Activated T-cell treated with anti-CD3 and anti-CD28 coated beads, Interleukin-2, amount 50 U/mL, for 4 hours (primary cell): ENCODE measurements around the gene KLHL29. TPM values are rescaled to one million over a fixed set of nuclear protein-coding genes. Genes with fewer than 3 reads are reported as not detected.

Experiments used
- ATAC-seq, 2 donors: fragments of 200-7000 bp; cut with Tn5 transposase; one replicate each; pipeline ENCODE4 v1.10.0; 2021
- DNase-seq: peaks from one replicate; pipeline ENCODE4 v3.0.0-alpha.2; 2020
- H3K27me3 Mint-ChIP-seq: one replicate; pipeline ENCODE4 v1.8.0; 2021; ENCODE audit warnings: low read depth, mixed read lengths
- H3K36me3 Mint-ChIP-seq: one replicate; pipeline ENCODE4 v1.8.0; 2022; ENCODE audit warnings: mixed read lengths; ENCODE audit not compliant: insufficient read depth
- H3K4me1 Mint-ChIP-seq: one replicate; pipeline ENCODE4 v1.8.0; 2021; ENCODE audit warnings: low read depth, mixed read lengths
- H3K4me3 Mint-ChIP-seq: one replicate; pipeline ENCODE4 v1.8.0; 2021; ENCODE audit warnings: mild to moderate bottlenecking, moderate library complexity, mixed read lengths
- H3K9me3 Mint-ChIP-seq: one replicate; pipeline ENCODE4 v1.8.0; 2021; ENCODE audit warnings: mixed read lengths
- total RNA-seq, 3 donors: library from RNA; stranded (reverse); gene quantifications; one replicate each; pipeline ENCODE4 v1.2.1, GENCODE V29; 2021

The KLHL29 gene
- total RNA-seq, 3 donors from 2014 or later = 0.82 to 1.5 (median 1.1) TPM

DNA sequence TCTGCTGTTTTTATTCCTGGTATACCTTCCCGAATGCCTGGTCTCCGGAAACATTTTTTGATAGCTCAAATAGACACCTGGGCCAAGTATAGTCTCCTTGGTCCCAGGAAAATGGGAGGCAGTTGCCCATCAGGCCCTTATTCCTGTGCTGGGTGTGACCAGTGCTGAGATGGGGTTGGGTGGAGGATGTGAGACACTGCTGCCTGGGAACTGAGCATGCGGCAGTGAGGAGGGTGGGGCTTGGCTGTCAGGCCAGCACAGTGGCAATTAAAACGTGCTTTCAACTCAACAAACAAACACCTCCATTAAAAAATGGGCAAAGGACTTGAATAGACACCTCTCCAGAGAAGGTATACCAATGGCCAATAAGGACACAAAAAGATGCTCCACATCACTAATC, 12.5 kb downstream of the KLHL29 start:
- Mint-ChIP-seq H3K27me3 (peaks cover 17% of the 10 kb centered on the region), H3K36me3 (no peaks in the 10 kb centered on the region), H3K4me3 (no peak overlapping the region), H3K9me3 (no peaks in the 10 kb centered on the region), H3K4me1 (peaks cover 15% of the 10 kb centered on the region)
- DNase-seq (no peak), ATAC-seq (no peak)

DNA sequence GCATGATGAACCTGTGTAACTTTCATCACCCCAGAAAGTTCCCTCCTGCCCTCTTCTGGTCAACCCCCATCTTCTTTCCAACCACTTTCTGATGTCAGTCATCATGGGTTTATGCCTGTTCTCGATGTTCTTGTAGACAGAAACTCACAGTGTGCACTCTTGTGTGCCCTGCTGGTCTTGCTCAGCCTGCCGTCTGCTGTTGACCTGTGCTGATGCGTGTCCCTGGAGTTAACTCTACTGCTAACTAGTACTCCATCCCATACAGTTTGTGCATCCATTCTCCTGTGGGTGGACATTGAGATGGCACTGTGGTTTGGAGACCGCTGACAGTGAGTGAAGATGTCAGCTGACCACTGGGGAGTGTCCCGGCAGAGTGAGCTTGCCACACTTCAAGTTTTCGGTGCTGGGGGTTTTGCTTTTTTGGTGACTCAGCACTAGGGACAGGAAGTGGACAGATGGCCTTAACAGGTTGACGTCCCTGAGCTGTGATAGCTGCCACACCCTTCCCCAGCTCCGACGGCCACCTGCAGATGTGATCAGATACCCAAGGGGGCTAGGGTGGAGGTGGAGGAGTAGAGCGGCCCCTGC, 14.8 kb downstream of the KLHL29 start:
- DNase-seq = no peak
- Mint-ChIP-seq H3K4me3 (no peak overlapping the region), H3K36me3 (no peaks in the 10 kb centered on the region), H3K27me3 (peaks cover 3% of the 10 kb centered on the region), H3K9me3 (no peaks in the 10 kb centered on the region), H3K4me1 (peaks cover 8% of the 10 kb centered on the region)
- no peak for ATAC-seq

DNA sequence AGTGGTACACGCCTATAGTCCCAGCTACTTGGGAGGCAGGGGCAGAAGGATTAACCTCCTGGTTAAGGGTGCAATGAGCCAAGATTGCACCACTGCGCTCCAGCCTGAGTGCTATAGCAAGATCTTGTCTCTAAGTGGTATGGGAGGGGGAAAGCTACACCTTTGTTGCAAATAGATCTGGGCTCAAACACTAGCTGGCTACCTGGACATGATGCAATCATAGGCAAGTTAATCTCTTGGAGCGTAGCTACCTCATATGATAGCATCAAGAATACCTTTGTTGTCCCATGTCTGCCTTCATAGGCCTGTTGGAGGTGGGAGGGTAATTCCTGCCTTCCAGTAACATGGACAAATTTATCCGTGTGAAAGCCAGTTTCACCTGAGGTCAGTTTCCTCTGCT, 15.7 kb downstream of the KLHL29 start:
- no peak for DNase-seq
- H3K4me1 Mint-ChIP-seq = peaks cover 6% of the 10 kb centered on the region
- no peaks in the 10 kb centered on the region for H3K27me3 Mint-ChIP-seq
- no peak overlapping the region for H3K4me3 Mint-ChIP-seq
- no peaks in the 10 kb centered on the region for H3K36me3 Mint-ChIP-seq
- no peaks in the 10 kb centered on the region for H3K9me3 Mint-ChIP-seq
- ATAC-seq = no peak

DNA sequence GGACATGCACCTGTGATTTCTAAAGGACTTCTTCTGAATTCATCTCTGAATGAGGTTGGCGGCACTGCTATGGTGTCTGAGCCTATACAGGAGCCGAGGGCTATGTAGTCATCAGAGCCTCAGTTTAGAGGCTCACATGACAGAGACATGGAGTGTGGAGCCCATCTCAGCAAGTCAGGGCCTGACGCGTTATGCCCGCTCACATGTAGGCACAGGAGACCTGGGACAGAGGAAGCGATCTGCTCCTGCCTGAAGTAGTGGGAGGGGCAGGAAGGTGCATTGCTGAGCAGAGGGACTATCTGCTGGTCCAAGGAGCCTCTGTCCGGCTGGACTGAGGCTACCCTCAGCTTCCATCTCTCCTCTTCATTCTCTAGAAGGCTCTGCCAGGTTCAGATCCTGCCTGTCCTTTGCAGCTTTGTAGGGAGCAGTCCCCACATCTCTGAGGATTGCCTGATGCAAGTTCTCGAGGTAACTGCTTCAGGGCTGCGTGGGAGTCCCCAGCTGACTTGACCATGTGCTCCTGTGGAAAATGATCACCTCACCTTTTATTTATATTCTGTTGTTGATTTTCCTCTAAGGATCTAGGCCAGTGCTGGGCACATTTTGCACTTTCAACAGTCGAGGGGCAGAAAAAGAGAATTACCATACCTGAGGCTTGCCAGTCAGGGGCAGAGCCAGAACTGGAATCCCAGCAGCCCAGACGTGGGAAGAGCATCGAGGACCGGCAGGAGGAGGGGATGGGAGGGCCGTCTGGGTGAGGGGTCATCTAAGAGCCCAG, 16.6 kb downstream of the KLHL29 start:
- H3K4me1 Mint-ChIP-seq = peaks cover 6% of the 10 kb centered on the region
- H3K36me3 Mint-ChIP-seq = no peaks in the 10 kb centered on the region
- no peak for ATAC-seq
- no peaks in the 10 kb centered on the region for H3K27me3 Mint-ChIP-seq
- H3K4me3 Mint-ChIP-seq = no peak overlapping the region
- no peak for DNase-seq
- H3K9me3 Mint-ChIP-seq = no peaks in the 10 kb centered on the region

DNA sequence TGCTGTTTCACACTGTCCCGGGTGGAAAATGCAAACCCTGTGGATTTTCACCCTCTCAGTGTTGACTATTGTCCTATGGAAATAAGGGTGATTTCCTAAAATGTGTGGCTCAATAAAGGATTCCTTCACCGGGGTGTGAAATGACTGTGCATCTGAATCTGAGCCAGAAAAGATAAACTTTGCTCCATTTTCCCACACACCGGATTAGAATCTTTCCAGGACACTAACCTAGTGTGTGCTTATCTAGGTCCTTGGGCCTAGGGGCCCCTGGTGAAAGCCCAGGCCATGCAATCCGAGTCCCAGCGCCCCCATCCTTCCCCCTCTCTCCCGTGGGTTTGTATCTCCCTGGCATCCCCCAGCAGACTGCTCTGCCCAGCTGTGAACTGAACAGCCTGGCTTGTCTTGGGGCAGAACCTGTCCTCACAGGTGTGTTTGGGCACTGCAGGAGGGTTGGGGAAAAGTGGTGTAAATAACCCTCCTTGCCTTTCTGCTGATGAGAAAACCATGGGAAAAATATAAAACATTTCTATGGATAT, 17.3 kb downstream of the KLHL29 start:
- DNase-seq = no peak
- Mint-ChIP-seq H3K4me3 (no peak overlapping the region), H3K36me3 (no peaks in the 10 kb centered on the region), H3K4me1 (peaks cover 6% of the 10 kb centered on the region), H3K27me3 (no peaks in the 10 kb centered on the region), H3K9me3 (no peaks in the 10 kb centered on the region)
- ATAC-seq = no peak

DNA sequence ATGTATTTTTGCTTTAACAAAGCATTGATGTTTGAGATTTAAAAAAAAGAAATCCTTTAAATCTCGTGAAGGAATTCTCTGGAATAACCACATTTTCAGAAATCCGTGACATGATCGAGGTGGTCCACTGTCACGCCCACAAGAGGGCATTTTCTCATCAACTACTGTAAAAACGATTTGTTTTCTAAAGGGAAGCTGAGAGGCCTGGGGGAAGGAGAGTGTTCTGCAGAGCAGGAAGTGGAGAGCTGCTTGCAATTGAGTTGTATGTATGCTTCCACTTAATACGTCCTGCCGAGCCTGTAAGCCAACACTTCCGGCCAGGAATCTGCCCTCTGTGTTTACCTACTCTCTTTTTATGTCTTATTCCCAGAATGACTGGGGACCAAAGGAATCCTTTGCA, 19.4 kb downstream of the KLHL29 start:
- Mint-ChIP-seq H3K4me1 (peaks cover 6% of the 10 kb centered on the region), H3K27me3 (no peaks in the 10 kb centered on the region), H3K9me3 (no peaks in the 10 kb centered on the region), H3K4me3 (no peak overlapping the region), H3K36me3 (no peaks in the 10 kb centered on the region)
- peak in 1 of 2 donors; percentile 41 for ATAC-seq
- DNase-seq = no peak

DNA sequence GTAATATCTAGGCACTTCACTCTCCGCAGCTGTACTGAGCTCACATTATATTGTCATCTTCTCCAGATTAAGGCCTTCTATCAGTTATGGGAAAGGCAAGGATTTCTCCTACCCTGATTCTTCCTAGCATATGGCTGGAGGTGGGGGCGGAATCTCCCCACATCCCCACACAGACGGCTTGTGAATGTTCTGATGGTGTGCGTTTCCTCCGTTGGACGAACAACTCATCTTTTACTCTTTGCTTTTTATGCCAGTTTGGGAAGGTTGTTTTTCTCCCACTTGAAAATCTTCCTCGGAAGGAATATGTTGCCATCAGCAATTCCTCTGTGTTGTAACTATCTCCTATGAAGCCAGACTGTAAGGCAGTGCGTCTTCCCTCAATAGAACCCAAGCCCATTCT, 24.3 kb downstream of the KLHL29 start:
- ATAC-seq (no peak), DNase-seq (no peak)
- Mint-ChIP-seq H3K27me3 (no peaks in the 10 kb centered on the region), H3K36me3 (no peaks in the 10 kb centered on the region), H3K4me1 (peaks cover 3% of the 10 kb centered on the region), H3K4me3 (no peak overlapping the region), H3K9me3 (no peaks in the 10 kb centered on the region)

DNA sequence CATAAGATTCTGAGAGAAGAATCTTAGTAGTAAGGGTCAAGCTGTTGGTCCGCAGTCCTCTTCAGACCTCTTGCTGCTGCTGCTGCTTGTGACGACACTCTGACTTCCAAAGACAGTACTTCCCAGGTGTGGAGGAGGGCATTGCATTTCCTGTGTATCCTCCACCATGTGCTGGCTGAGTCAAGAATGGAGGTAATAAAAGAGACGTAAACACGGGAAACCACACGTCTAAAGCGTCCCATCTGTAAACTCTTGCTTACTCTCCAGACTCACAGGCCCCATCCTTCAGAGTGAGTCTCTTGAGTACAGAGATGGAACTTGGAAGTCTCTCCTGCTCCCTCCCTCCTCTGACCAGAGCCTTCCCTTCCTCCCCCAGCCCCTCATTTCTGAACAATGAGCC, 25.6 kb downstream of the KLHL29 start:
- Mint-ChIP-seq H3K4me3 (no peak overlapping the region), H3K36me3 (no peaks in the 10 kb centered on the region), H3K27me3 (no peaks in the 10 kb centered on the region), H3K4me1 (no peaks in the 10 kb centered on the region), H3K9me3 (no peaks in the 10 kb centered on the region)
- DNase-seq = no peak
- ATAC-seq = no peak

DNA sequence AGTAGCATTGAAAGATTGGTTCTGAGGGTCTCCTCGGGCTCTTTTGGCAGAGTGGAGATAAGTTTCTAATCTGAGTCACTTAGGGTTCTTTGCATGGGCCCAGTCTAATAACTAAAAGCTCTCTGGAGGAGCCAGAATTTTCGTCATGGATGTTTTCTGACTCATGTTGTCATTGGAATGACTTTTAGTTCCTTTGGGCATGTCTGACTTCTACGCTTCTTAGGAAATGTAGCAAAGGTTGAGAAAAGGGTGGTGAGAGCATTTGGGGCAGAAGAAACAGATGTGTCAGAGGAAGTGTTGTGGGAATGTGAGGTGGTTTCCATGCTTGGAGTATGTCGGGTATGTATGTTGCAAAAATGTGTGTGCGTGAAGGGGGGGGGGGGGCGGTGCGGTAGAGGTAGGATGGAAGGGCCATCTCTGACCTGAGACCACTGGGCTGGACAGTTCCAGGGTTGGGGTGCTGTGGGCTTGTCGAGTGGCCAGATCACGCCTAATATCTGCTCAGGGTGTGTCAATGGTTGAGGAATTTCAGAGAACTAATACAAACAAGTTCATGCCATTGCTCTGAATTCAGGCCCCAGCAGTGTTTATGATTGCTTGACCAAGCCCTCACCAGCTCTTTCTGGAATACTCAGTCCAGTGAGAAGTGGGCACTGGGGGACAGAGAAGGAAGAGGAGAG, 26.9 kb downstream of the KLHL29 start:
- Mint-ChIP-seq H3K9me3 (no peaks in the 10 kb centered on the region), H3K4me1 (no peaks in the 10 kb centered on the region), H3K4me3 (no peak overlapping the region), H3K27me3 (no peaks in the 10 kb centered on the region), H3K36me3 (no peaks in the 10 kb centered on the region)
- no peak for DNase-seq
- no peak for ATAC-seq

DNA sequence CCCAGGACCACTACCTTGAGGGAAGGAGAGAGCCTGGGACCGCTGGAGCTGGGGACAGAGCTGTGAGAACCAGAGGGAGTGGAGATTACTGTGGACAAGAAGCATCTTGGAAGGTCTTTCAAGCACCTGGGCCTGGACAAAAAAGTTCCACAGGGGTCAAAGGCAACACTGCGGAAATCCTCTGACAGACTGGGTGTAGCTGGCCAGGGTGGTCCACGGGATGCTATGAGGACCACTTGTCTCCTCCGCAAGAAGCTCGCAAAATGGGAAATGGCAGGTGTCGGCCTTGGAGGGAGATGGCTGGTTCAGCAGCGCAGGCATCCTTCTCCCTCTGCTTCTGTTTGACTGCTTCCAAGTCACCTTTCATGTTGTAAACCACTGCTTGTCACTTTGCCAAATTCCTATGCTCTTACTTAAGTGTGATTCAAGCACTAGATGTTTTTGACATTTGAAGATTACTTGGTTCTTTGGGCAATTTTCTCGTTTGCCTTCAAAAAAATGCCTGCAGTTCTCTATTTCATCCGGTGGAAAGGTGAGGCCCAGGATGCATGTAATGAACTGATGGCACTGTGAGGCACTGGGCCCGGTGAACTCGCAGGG, 27.7 kb downstream of the KLHL29 start:
- DNase-seq (no peak), ATAC-seq (no peak)
- H3K36me3 Mint-ChIP-seq = no peaks in the 10 kb centered on the region
- H3K4me3 Mint-ChIP-seq = no peak overlapping the region
- H3K9me3 Mint-ChIP-seq = no peaks in the 10 kb centered on the region
- H3K4me1 Mint-ChIP-seq = no peaks in the 10 kb centered on the region
- H3K27me3 Mint-ChIP-seq = no peaks in the 10 kb centered on the region

DNA sequence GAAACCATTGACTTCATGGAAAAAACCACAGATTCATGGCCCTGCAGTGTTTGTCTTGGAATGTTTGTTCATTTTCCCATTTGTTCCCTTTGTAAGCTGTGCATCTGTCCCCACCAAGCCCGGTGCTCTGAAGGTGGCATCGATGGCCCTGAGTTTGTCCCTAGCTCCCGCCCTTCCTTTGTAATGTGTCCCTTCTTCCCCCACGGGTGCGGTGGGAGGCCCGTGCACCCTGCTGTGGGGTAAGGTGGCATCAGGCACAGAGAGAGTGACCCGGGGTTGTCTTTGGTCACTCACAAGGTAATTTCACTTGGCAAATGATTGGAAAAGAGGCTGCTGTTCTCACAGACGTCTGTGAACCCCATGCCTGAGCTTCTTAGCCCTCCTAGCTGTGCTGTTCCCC, 28.7 kb downstream of the KLHL29 start:
- Mint-ChIP-seq H3K36me3 (no peaks in the 10 kb centered on the region), H3K4me3 (no peak overlapping the region), H3K27me3 (no peaks in the 10 kb centered on the region), H3K9me3 (no peaks in the 10 kb centered on the region), H3K4me1 (no peaks in the 10 kb centered on the region)
- DNase-seq (no peak), ATAC-seq (no peak)

DNA sequence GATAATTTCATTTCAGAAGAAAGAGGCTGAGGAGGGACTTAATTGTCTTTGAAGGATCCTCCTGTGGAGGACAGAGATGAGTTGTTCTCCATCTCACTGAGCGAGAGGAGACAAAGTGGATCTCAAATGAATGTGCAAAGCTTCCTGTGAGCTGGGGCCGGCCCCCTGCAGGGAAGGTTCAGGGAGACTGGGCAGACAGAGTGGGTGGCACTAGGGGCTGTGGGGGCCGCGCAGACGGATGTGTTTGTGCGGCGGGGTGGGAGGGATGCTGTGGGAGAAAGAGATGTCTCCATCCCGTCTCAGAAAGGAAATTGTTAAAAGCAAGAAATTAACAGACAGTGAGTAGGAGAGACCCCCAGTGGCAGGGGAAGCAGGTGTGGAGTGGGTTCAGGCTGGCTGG, 29.1 kb downstream of the KLHL29 start:
- Mint-ChIP-seq H3K27me3 (no peaks in the 10 kb centered on the region), H3K36me3 (no peaks in the 10 kb centered on the region), H3K9me3 (no peaks in the 10 kb centered on the region), H3K4me3 (no peak overlapping the region), H3K4me1 (no peaks in the 10 kb centered on the region)
- ATAC-seq (no peak), DNase-seq (no peak)

DNA sequence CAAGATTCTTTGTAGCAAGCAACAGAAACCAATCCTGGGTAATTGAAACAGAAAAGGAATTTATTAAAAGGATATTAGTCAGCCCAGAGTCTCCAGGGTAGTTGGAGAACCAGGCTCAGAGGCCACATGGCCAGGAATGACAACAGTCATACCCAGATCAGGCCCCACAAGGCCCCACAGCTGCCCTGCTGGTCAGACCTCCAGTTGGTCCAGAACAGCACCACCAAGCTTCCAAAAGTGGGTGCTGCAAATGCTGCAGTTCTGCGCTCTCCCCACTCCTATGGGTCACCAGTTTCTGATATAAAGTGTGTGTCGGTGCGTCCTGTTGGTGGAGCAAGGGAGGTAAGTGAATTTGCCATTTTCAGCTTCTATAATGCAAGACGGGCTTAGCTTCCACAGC, 29.9 kb downstream of the KLHL29 start:
- no peak overlapping the region for H3K4me3 Mint-ChIP-seq
- no peaks in the 10 kb centered on the region for H3K36me3 Mint-ChIP-seq
- ATAC-seq (no peak), DNase-seq (no peak)
- H3K9me3 Mint-ChIP-seq = no peaks in the 10 kb centered on the region
- no peaks in the 10 kb centered on the region for H3K27me3 Mint-ChIP-seq
- H3K4me1 Mint-ChIP-seq = no peaks in the 10 kb centered on the region

DNA sequence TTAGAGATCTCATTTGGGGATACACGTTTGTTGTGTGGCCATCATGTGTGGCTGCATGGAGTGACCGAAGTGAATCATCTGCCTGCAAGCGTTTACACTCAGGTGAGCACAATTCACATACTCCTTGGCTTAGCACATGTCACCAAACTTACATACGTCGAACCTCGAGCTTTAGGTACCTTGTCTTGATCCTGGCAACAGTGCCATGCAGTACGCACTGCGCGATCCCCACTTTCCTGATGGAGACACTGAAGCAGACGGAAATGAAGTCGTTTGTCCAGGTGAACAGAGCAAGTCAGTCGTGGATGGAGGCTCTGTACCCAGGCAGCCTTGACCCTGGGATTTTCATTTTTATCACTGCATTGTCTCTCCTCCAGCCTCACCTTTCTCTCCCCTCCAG, 32.3 kb downstream of the KLHL29 start:
- H3K36me3 Mint-ChIP-seq = no peaks in the 10 kb centered on the region
- no peaks in the 10 kb centered on the region for H3K4me1 Mint-ChIP-seq
- H3K9me3 Mint-ChIP-seq = no peaks in the 10 kb centered on the region
- DNase-seq (no peak), ATAC-seq (no peak)
- no peaks in the 10 kb centered on the region for H3K27me3 Mint-ChIP-seq
- no peak overlapping the region for H3K4me3 Mint-ChIP-seq
